GM21390 (cell line): ENCODE results near the gene ZBTB8A.
"Not testable (repeated sequence)": the region's sequence is repeated elsewhere in the genome, so short reads cannot be mapped to it uniquely, and the experiment has no call there.

ENCODE experiments used
- ATAC-seq: cut with Tn5 transposase; IDR thresholded peaks from one replicate; pipeline ENCODE4 v1.9.1; 2021; ENCODE audit not compliant: unreplicated experiment

Gene ZBTB8A

DNA sequence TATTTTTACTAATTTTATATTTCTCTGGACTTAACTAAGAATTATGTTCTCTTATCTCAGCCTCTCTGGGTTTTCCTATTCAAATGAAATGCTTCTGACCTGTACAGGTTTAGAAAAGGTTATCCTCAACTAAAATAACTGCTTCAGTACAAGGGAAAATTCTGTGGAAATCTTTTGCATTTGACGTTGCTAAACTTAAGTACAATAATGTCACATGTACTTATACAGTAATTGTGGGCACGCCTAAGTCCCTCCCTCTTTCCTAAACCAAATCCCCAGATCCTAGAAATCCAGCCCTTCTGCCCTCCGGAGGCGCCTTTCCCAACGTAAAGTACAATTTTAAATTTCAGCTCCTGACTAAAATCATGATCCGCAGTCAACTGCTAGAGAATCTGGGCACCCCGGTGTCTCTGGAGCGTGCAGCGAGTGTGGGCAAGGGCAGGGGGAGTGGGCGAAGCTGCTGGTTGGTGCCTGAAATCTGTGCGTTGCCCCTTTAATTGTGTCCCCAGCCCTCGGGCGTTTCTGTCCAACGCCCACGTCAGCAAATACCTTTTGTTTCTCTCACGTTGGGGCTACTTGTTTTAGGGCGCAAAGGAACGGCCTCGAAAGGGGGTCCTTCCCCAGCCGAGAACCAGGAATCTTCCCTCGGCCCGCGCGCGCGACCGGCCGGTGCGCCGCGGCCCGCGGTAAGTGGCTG is at the start of gene ZBTB8A:
TSS of gene ZBTB8A (plus strand) at position 541 of the 697 bp plus-strand sequence. CDS start 53,505 bp downstream, outside the sequence.
- ATAC-seq, result no peak

DNA sequence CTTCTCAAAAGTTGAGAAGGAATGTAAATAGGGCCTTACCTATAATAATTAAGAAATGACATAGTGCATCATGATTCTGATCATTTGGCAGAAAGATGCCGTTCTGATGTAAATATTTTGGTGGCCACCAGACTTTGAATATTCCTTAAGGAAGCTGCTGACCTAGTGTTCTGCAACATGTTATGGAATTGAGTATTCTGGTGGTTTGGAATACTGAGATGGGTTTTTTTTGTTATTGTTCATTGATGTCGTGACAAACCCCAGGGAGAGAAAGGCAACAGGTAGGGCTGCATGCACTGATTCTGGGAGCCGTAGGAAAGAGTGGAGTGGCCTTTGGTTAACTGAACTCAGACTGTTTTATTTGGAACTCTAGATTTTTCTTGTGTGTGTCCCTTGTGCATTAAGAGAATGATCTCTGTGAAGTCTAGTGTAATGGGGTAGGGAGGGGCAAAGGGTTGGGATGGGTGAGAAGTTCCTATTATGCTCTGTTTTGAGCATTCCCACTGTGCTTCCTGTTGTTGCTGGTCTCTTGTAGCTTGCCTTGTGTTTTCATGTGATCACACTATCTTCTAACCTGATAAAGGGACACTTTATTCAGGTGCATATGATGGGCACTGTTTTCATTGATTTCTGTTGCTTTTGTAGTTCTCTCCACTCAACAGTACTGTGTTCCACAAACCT is 49.3 kb upstream of the ZBTB8A start:
- ATAC-seq, result no peak

- ATAC-seq, result no peak
These were observed 47.8 kb upstream of the ZBTB8A start for GRCh38 chr1:32491386-32491785.

GRCh38 chr1:32494196-32494595 is 45.0 kb upstream of the ZBTB8A start:
- ATAC-seq, result no peak

GRCh38 chr1:32494711-32495337 is 44.4 kb upstream of the ZBTB8A start:
- no peak for ATAC-seq

DNA sequence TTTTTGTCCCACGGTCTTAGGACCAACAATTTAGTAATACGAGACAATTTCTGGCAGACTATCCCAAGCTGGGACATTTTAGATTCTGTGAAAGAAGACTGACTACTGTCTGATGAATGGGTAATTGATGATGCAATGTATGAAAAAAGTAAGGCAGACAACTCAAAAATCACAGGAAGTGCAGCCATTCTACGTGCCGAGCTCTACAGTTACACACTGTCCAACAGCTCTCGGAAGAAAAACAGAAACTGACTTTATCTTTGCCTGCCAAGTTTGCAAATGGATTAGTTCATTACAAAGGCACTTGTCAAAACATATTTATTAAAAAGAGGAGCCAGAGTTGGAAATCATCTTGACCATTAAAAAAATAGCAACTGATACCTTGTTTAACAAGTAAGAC is 43.1 kb upstream of the ZBTB8A start:
- ATAC-seq, result no peak

GRCh38 chr1:32498751-32499150 is 40.5 kb upstream of the ZBTB8A start:
- no peak for ATAC-seq

- ATAC-seq, result peak; percentile 70
These were observed 38.6 kb upstream of the ZBTB8A start for GRCh38 chr1:32500387-32501209.

DNA sequence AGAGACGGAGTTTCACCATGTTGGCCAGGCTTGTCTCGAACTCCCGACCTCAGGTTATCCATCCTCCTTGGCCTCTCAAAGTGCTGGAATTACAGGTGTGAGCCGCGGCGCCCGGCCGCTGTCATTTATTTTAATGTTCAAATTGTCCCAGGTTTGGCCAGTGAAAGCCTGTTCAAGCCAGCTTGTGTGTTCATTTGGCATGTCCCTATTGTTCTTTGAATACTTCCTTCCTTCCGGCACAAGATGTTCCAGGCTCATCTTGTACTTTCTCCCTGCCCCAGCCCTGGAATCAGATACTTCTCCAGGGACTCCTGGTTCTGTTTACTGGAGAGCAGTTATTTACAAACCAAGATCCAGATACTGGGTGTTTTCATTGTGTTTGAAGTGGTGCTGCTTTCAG is 37.4 kb upstream of the ZBTB8A start:
- ATAC-seq, result no peak

DNA sequence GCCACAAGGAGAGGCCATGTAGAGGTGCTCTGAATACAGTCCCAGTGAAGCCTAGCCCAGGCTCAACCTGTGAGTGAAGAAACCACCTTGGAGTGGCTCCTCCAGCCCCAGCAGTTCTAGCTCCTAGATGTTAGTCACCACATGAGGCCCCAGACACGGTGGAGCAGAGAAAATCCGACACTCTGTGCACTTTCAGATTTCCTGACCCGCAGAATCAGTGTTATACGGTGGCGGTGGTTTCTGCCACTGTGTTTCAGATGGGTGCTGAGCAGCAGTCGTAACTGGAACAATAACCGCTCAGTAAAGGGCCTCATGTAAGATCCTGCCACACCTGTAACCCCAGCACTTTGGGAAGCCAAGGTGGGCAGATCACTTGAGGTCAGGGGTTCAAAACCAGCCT is 36.1 kb upstream of the ZBTB8A start:
- no peak for ATAC-seq

DNA sequence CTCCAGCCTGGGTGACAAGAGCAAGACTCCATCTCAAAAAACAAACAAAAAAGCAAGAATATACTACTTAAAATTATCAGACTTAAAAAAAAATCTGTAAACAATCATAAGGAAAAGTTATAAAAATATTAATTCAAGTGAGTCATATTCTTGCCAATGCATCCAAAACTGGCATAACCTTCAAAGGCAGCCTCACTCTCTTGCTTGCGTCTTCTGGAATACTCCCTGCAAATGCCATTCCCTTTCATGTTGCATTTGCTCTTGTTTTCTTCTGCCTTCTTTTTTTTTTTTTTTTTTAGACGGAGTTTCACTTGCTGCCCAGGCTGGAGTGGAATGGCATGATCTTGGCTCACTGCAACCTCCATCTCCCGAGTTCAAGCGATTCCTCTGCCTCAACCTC is 32.2 kb upstream of the ZBTB8A start:
- no peak for ATAC-seq

DNA sequence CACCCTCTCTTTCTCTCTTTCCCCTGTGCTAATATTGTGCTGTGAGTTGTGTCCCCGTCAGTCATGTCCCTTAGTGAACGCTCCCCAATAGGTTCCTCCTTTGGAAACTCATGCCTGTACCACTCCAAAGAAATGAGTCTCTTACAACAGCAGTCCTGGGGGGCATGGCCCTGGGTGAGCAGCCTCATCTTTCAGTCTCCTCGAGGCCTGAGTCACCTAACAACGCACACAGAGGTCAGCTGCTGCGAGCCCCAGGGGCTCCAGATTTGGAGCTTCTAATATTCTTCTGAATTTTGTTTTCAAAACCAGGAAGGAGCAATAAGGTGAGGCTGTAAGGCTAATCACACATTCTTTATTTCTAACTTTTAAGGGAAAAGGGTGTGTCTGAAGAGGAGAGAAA is 30.5 kb upstream of the ZBTB8A start:
- ATAC-seq, result no peak

- no peak for ATAC-seq
These were observed 29.3 kb upstream of the ZBTB8A start for GRCh38 chr1:32509939-32510338.

DNA sequence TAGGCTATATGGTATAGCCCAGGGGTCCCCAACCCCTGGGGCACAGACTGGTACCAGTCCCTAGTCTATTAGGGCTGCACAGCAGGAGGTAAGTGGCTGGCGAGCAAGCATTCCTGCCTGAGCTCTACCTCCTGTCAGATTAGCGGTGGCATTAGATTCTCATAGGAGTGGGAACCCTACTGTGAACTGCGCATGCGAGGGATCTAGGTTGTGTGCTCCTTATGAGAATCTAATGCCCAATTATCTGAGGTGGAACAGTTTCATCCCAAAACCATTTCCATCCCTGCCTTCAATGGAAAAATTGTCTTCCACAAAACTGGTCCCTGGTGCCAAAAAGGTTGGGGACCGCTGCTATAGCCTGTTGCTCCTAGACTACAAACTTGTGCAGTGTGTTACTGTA is 22.8 kb upstream of the ZBTB8A start:
- no peak for ATAC-seq

- no peak for ATAC-seq
These were observed 20.3 kb upstream of the ZBTB8A start for GRCh38 chr1:32518976-32519375.

GRCh38 chr1:32521165-32521564 is 18.1 kb upstream of the ZBTB8A start:
- ATAC-seq, result no peak

DNA sequence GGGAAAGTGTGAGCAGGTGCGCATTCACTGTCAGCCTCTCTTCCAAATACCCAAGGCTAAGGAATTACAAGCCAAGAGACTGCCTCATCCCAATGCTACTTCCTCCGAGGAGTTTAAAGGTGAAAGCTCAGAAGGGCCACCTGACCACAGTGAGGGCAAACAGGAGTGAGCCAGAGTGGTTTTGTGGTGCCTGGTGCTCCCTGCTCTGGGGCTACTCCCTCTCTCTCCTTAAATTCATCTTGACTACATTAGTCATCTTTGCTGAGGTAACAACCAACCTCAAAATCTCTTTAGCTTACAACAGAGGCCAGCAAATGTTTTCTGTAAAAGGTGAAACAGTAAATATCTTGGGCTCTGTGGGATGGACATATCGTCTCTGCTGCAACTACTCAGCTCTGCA is 14.2 kb upstream of the ZBTB8A start:
- no peak for ATAC-seq

DNA sequence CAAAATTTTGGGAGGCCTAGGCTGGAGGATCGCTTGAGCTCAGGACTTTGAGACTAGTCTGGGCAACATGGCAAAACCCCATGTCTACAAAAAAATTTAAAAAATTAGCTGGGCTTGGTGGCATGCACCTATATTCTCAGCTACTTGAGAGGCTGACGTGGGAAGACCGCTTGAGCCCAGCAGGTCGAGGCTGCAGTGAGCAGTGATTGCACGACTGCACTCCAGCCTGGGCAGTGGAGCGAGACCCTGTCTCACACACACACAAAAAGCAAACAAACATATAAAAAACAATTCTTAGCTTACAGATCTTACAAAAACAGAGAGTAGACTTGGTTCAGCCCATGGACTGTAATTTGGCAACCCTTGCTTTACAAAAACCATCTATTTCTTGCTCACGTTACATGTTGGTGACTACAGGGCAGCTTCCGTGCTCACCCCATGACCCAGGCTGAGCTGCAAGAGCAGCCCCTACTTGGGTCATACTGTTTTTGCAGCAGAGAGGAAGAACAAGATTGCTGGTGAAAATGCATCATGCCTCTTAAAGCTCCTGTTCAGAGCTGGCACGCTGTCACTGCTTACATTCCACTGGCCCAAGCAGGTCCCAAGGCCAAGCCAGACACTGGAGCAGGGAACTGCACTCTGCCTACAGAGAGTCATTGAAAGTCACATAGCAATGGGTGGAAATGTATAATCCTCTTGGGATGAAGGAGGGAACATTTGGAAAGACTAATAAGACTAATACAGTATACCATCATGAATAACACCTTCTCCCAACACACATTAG is 13.4 kb upstream of the ZBTB8A start:
- no peak for ATAC-seq

- not testable (repeated sequence) for ATAC-seq
These were observed 10.7 kb upstream of the ZBTB8A start for GRCh38 chr1:32528550-32528949.

DNA sequence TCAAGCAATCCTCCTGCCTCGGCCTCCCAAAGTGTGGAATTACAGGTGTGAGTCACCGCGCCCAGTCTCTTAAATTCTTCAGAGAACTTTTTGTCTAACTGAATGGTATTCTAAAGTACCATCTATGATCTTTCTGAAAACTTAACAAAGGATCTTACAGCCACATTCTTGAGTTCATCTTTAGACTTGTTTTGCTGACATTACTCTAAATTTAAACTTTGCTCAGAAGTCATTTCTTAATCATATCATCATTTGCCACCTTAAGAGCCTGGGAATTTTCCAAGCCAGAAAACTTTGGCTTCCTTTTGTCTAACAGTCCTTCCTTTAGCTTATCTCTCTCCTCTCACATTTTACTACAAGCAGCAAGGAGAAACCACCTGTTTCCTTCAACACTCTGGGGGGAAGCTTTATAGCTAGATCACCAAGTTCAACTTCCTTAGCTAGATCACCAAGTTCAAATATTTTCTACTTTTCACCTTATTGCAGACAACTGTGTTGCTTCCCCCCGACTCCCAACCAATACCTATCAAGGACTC is 5.4 kb upstream of the ZBTB8A start:
- ATAC-seq, result no peak
